ENCODE data around the gene EPB41L4A.

Gene EPB41L4A

DNA sequence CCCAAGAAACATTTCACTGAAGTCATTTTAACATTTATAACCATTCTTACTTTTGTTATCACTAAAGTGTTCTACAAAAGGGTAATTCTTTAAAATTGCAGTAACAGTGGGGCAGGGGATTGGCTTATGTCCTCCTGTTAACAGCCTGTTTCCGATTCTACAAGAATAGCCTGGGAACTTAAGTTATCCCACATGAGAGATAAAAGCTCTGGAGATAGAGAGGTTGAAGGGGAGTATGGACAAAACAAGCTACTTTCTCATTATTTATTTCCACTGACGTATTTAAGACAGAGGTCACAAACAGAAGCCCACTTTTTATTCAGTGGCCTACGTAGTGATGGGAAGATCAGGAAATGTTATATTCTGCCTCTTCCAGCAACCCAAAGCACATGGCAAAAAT is 98.7 kb downstream of the EPB41L4A start:
- H3K27ac Mint-ChIP-seq: no peak overlapping the region
- no peaks in the 10 kb centered on the region for H3K36me3 Mint-ChIP-seq (ENCODE audit: low read depth)

DNA sequence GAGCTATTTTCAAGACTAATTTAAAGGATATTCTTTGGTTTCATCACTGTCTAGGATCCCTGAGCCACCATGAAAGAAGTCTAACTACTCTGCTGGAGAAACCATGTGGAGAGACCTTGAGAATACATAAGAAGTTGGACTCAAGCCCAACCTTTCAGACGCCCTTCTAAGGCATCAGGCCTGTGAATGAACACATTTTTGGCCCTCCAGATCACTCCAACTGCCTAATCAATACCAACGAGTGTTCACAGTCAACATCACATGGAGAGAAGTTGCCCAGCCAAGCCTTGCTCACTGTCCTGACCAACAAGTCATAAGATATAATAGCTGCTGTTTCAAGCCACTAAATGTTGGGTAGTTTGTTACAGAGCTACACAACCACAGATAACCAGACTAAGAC is 100.7 kb downstream of the EPB41L4A start:
- H3K27me3 Mint-ChIP-seq (ENCODE audit: low read depth): peaks cover 13% of the 10 kb centered on the region
- no peaks in the 10 kb centered on the region for H3K36me3 Mint-ChIP-seq (ENCODE audit: low read depth)
- H3K9me3 Mint-ChIP-seq: no peaks in the 10 kb centered on the region
- H3K4me3 Mint-ChIP-seq: no peak overlapping the region
- H3K4me1 Mint-ChIP-seq (ENCODE audit: low read depth): no peaks in the 10 kb centered on the region
- H3K27ac Mint-ChIP-seq: no peak overlapping the region

More for the DNA sequence above, 98.7 kb downstream of the EPB41L4A start:
- Mint-ChIP-seq H3K4me1 (ENCODE audit: low read depth) (no peaks in the 10 kb centered on the region), H3K27me3 (ENCODE audit: low read depth) (peaks cover 13% of the 10 kb centered on the region), H3K4me3 (no peak overlapping the region), H3K9me3 (no peaks in the 10 kb centered on the region)

DNA sequence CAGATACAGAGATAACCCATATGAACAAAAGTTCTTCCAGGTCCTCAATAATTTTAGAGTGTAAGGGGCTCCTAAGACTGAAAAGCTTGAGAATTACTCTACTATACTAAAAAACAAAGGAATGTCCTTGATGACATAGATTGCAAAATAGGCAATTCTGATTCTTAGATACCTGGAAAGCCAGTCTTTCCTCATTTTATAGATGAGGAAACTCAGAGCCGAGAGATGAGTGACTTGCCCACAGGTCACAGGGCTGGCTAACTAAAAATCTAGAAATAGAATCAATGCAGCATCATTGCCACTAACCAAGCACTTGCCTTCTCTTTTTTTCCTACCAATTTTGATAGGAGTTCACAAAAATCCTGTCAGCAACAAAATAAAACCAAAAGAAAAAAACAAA is 101.2 kb downstream of the EPB41L4A start:
- Mint-ChIP-seq H3K4me3 (no peak overlapping the region), H3K4me1 (ENCODE audit: low read depth) (no peaks in the 10 kb centered on the region), H3K27me3 (ENCODE audit: low read depth) (peaks cover 13% of the 10 kb centered on the region), H3K36me3 (ENCODE audit: low read depth) (no peaks in the 10 kb centered on the region), H3K9me3 (no peaks in the 10 kb centered on the region), H3K27ac (no peak overlapping the region)

DNA sequence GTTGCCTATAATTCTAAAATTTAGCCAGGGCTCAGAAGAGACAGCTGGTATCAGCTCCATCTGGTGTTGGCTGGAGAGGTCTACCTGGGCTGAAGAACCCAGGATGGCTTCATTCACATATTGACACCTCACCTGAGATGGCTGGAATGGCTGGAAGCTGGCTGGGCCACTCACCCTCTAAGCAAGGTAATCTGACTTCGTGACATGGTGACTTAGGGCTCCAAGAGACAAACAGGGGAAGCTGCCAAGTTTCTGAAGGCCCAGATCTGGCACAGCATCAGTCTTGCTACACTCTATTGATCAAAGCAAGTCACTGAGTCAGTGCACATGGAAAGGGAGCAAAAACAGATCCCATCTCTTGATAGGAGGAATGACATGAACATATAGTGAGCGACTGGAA is 102.3 kb downstream of the EPB41L4A start:
- Mint-ChIP-seq H3K4me3 (no peak overlapping the region), H3K36me3 (ENCODE audit: low read depth) (no peaks in the 10 kb centered on the region), H3K27me3 (ENCODE audit: low read depth) (peaks cover 13% of the 10 kb centered on the region), H3K4me1 (ENCODE audit: low read depth) (no peaks in the 10 kb centered on the region), H3K27ac (no peak overlapping the region), H3K9me3 (no peaks in the 10 kb centered on the region)

DNA sequence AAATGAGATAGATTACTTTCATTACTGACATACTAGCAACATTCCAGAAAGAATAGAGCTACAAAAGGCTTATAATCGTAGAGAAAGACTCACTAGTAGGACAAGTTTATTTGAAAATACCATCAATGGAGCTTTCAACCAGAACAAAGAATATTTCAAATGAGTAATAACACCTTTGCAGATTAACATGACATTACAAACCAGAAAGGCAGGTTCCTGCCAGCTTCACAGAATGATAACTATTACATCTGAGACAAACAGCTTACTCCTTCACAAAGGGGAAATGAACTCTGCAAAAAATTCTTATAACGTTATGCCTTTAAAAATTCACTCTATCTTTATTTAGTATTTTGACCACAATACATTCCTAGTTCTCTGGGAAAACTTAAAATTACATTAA is 103.1 kb downstream of the EPB41L4A start:
- Mint-ChIP-seq H3K4me1 (ENCODE audit: low read depth) (no peaks in the 10 kb centered on the region), H3K4me3 (no peak overlapping the region), H3K9me3 (no peaks in the 10 kb centered on the region), H3K36me3 (ENCODE audit: low read depth) (no peaks in the 10 kb centered on the region), H3K27me3 (ENCODE audit: low read depth) (peaks cover 13% of the 10 kb centered on the region), H3K27ac (no peak overlapping the region)

DNA sequence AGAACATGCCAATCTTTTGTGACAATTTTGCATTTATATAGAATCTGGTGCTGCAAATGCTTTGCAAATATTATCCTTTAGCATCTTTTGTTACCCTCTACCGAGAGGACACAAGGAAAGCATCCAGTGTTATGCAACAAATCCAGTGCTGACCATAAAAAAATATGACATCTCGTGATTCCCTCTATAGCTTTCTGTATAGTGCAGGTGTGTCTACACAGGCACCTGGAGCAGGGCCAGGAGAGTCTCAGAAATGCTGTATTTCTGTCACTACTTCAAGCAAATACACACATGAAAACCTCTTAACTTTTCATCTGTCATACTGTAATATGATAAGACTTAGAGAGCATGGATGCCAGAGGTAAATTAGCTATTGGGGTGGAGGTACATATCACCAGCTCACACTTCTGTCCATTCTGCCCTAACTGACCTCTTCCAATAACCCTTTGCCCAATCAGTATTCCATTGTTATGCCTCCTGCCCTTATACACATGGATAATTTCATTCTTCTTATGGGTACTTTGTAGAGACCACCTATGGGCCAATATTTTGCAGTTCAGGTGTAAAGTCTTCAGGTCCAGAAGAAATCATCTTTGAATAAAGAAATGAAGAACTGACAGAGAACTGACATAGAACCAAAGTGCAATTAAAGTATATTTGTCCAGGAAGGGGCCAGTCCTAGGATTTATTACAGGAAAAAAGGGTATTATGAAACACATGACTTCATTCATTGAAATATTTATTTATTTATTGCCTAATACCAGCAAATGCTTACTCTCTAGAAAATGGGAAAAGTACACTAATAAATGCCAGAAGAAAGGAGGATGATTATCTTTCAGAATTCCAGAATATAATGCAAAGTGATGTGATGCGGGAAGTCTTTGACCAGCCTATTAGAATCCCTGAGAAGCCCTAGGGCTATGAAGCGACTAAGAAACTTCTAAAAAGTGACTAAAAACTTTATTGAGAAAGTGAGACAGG is 106.5 kb downstream of the EPB41L4A start:
- no peaks in the 10 kb centered on the region for H3K27me3 Mint-ChIP-seq (ENCODE audit: low read depth)
- H3K4me1 Mint-ChIP-seq (ENCODE audit: low read depth): no peaks in the 10 kb centered on the region
- no peaks in the 10 kb centered on the region for H3K36me3 Mint-ChIP-seq (ENCODE audit: low read depth)
- no peaks in the 10 kb centered on the region for H3K9me3 Mint-ChIP-seq
- H3K27ac Mint-ChIP-seq: no peak overlapping the region
- H3K4me3 Mint-ChIP-seq: no peak overlapping the region

DNA sequence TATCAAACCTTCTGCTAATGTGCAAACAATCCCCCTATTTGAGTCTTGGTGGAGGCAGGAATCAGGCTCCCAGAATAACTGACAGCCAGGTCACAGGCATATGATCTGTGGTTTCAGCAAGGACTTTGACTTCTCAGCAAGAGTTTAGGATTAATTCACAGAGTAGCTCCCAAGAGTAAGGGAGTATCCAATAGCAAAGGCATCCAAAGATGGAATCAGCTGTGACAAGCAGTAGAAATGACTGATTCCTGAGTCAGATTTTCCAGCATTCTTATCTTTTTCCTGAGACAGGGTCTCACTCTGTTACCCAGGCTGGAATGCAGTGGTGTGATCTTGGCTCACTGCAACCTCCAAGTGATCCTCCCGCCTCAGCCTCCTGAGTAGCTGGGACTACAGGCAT is 108.3 kb downstream of the EPB41L4A start:
- Mint-ChIP-seq H3K4me1 (ENCODE audit: low read depth) (no peaks in the 10 kb centered on the region), H3K27ac (no peak overlapping the region), H3K9me3 (no peaks in the 10 kb centered on the region), H3K4me3 (no peak overlapping the region), H3K36me3 (ENCODE audit: low read depth) (no peaks in the 10 kb centered on the region), H3K27me3 (ENCODE audit: low read depth) (peaks cover 9% of the 10 kb centered on the region)

DNA sequence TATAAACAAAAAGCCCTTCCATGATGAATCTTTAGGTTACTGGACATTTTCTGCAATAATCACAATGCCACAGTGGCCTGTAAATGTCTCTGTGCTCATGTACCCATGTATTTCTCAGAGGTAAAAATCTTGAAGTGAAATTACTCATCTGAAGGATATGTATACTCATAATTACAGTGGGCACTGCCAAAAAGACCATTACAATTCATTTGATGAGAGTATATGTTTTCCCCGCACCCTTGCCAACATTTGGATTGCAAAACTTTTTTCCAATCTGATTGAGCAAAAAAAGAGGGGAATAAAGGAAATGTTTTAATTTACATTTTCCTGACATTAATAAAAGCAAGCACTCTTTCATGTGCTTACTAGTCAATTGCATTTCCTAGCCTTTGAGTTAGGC is 110.5 kb downstream of the EPB41L4A start:
- Mint-ChIP-seq H3K4me1 (ENCODE audit: low read depth) (no peaks in the 10 kb centered on the region), H3K4me3 (no peak overlapping the region), H3K27me3 (ENCODE audit: low read depth) (peaks cover 9% of the 10 kb centered on the region), H3K27ac (no peak overlapping the region), H3K9me3 (no peaks in the 10 kb centered on the region), H3K36me3 (ENCODE audit: low read depth) (no peaks in the 10 kb centered on the region)

DNA sequence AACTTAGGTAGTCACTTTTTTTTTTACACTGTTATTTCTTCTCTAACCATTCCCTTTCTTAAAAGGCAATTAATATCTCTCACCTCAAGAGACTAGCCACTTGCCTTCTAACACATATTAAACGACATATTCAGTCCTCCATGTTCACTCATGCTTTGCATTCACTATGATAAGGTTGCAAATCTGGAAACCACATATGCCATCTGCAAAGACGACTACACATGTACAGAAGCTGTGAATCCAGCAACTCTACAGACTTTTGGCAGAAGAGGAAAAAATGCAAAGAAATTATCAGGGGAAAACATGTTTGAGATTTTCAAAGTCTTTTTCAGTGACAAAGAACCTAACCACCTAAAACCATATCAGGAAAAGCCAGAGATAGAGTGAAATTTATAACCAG is 112.1 kb downstream of the EPB41L4A start:
- Mint-ChIP-seq H3K27me3 (ENCODE audit: low read depth) (peaks cover 9% of the 10 kb centered on the region), H3K27ac (no peak overlapping the region), H3K9me3 (no peaks in the 10 kb centered on the region), H3K36me3 (ENCODE audit: low read depth) (no peaks in the 10 kb centered on the region), H3K4me1 (ENCODE audit: low read depth) (no peaks in the 10 kb centered on the region), H3K4me3 (no peak overlapping the region)

DNA sequence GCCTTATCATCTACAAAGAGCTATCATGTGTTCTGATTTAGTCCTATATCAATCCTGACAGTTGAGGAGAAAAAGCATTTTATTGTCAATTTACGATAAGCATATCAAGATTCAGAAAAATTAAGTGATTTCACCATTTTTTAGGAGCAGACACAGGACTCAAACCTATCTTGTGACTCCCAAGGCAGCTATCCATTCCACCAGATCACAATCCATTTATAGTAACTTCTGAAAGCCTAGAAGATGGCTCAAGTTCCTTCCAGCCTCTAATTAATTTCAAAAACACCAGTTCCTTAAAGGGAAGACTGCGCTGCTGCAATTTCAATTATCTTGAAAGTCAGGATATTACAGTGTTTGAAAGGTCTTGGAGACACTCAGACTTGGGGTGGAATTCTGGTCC is 114.3 kb downstream of the EPB41L4A start:
- H3K27ac Mint-ChIP-seq: no peak overlapping the region
- no peaks in the 10 kb centered on the region for H3K4me1 Mint-ChIP-seq (ENCODE audit: low read depth)
- peaks cover 9% of the 10 kb centered on the region for H3K27me3 Mint-ChIP-seq (ENCODE audit: low read depth)
- no peak overlapping the region for H3K4me3 Mint-ChIP-seq
- peaks cover 1% of the 10 kb centered on the region for H3K9me3 Mint-ChIP-seq
- H3K36me3 Mint-ChIP-seq (ENCODE audit: low read depth): no peaks in the 10 kb centered on the region

DNA sequence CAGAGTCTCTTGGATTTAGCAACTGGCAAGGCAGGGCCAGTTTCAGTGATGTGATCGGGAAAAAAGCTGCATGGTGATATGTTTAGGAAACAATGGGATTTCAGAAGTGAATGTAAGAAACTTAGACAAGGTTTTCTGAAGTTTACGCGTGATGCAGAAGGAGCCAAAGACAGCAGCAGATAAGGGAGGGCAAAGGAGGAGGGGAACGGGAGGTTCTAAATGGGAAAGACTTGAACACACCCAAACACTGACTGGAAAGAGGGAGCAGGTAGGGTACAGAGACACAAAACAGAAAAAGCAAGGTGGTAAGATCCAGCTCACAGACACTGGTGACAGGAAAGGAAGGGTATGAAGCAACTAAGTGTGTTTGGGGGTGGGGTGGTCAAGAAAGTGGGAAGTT is 115.4 kb downstream of the EPB41L4A start:
- peaks cover 9% of the 10 kb centered on the region for H3K27me3 Mint-ChIP-seq (ENCODE audit: low read depth)
- H3K4me3 Mint-ChIP-seq: no peak overlapping the region
- no peaks in the 10 kb centered on the region for H3K4me1 Mint-ChIP-seq (ENCODE audit: low read depth)
- peaks cover 8% of the 10 kb centered on the region for H3K9me3 Mint-ChIP-seq
- no peaks in the 10 kb centered on the region for H3K36me3 Mint-ChIP-seq (ENCODE audit: low read depth)
- no peak overlapping the region for H3K27ac Mint-ChIP-seq

DNA sequence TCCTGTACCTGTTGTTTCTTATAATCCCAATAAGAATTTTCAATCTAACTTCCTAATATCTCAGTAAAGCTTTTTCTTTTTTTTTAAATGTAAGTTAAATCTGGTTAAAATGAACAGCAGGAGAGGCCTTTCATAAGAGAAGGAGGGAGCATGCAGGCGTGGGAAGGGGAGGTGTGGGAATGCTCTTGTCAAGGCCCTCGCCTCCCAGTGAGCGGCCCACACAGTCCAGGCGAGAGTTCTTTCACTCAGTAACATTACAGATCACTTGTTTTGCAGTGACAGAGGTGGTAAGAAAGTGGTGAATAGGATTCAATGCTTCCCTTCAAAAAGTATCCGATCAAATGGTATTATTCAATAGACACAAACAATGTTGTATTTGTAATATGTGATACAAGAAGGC is 125.0 kb downstream of the EPB41L4A start:
- H3K4me1 Mint-ChIP-seq (ENCODE audit: low read depth): no peaks in the 10 kb centered on the region
- H3K36me3 Mint-ChIP-seq (ENCODE audit: low read depth): no peaks in the 10 kb centered on the region
- no peaks in the 10 kb centered on the region for H3K27me3 Mint-ChIP-seq (ENCODE audit: low read depth)
- no peak overlapping the region for H3K27ac Mint-ChIP-seq
- H3K9me3 Mint-ChIP-seq: peaks cover 10% of the 10 kb centered on the region
- H3K4me3 Mint-ChIP-seq: no peak overlapping the region

DNA sequence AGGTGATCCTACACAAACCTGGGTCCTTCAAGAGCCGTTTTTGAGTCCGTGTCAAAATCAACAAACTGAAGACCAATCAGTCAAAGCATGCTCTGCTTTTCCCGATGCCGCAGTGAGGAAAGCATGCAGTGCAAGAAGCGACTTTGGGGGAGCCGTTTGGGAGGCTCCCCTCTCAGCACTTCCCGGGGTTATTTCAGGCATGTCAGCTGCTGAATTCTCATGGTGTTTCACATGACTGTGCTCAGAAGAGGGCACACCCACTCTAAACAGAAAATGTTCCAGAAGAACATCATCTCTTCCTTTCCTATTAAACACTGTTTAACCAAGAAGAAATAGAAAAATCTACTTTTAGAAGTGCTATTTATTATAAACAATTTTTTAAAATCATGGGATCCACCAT is 125.5 kb downstream of the EPB41L4A start:
- Mint-ChIP-seq H3K36me3 (ENCODE audit: low read depth) (no peaks in the 10 kb centered on the region), H3K4me3 (no peak overlapping the region), H3K9me3 (peaks cover 5% of the 10 kb centered on the region), H3K27me3 (ENCODE audit: low read depth) (no peaks in the 10 kb centered on the region), H3K27ac (no peak overlapping the region), H3K4me1 (ENCODE audit: low read depth) (no peaks in the 10 kb centered on the region)

DNA sequence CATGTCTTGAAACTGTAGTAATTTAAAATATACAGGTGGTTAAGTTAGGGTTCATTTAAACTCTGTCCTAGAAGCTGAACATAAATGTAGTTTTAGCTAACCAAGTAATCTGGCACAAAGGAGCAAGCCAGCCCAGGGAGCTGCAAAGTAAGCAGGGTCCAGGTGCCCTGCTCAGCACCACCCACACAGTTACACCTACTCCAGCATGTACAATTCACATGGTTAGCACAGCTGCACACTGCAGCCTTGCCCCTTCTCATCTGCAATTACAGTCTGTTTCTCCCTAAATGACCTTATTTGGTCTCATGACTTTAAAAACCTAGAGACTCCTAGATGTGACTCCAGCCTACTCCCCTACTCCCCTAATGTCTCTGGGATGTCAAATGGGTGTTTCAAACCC is 128.4 kb downstream of the EPB41L4A start:
- H3K27ac Mint-ChIP-seq: no peak overlapping the region
- H3K4me1 Mint-ChIP-seq (ENCODE audit: low read depth): no peaks in the 10 kb centered on the region
- H3K36me3 Mint-ChIP-seq (ENCODE audit: low read depth): no peaks in the 10 kb centered on the region
- H3K9me3 Mint-ChIP-seq: no peaks in the 10 kb centered on the region
- H3K27me3 Mint-ChIP-seq (ENCODE audit: low read depth): no peaks in the 10 kb centered on the region
- no peak overlapping the region for H3K4me3 Mint-ChIP-seq

DNA sequence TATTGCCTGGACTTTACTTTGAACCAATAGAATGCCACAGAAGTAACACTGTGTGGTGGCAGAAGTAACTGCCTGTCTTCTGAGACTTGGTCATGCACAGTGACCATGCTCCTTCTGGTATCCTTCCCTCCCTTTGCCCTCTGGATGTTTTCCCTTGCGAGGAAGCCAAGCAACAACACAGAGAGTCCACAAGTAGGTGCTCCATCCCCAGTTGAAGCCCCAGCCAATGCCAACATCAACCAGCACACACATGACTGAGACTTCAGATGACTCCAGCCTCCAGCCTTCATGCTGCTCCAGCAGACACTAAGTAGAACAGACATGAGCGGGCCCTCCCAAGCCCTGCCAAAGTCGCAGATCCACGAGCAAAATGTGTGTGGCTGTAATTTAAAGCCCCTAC is 129.6 kb downstream of the EPB41L4A start:
- no peaks in the 10 kb centered on the region for H3K4me1 Mint-ChIP-seq (ENCODE audit: low read depth)
- H3K4me3 Mint-ChIP-seq: no peak overlapping the region
- no peak overlapping the region for H3K27ac Mint-ChIP-seq
- no peaks in the 10 kb centered on the region for H3K36me3 Mint-ChIP-seq (ENCODE audit: low read depth)
- H3K9me3 Mint-ChIP-seq: no peaks in the 10 kb centered on the region
- no peaks in the 10 kb centered on the region for H3K27me3 Mint-ChIP-seq (ENCODE audit: low read depth)

Data from T-helper 1 cell treated with Interleukin-12 subunit alpha and Interleukin-12 subunit beta and Interleukin-4 antibody, amounts not matched to agents 30 μg/mL and 1 μg/mL, for 36 hours (primary cell).